Central memory CD8-positive, alpha-beta T cell (primary cell): Measurements from ENCODE around the gene CRADD.

Experiments
- ATAC-seq: fragments of 150-1000 bp; cut with Tn5 transposase; replicated peaks from 2 replicates; pipeline ENCODE4 v1.10.0; 2022; ENCODE audit warnings: mild to moderate bottlenecking, moderate FRiP score, moderate number of reproducible peaks; ENCODE audit not compliant: poor library complexity, severe bottlenecking; ENCODE audit errors: extremely low read depth
- DNase-seq, 2 donors: peaks; one replicate each; pipeline ENCODE4 v3.0.0; 2021; ENCODE audit warnings: low spot score in 2 of 2
- H3K27ac Mint-ChIP-seq: one replicate; pipeline ENCODE4 v1.8.0; 2022; ENCODE audit warnings: low read depth, mild to moderate bottlenecking, moderate library complexity, mixed read lengths
- H3K27me3 Mint-ChIP-seq: one replicate; pipeline ENCODE4 v1.8.0; 2022; ENCODE audit warnings: mixed read lengths
- H3K36me3 Mint-ChIP-seq: one replicate; pipeline ENCODE4 v1.8.0; 2022; ENCODE audit warnings: mild to moderate bottlenecking, moderate library complexity, mixed read lengths; ENCODE audit not compliant: insufficient read depth
- H3K4me1 Mint-ChIP-seq: one replicate; pipeline ENCODE4 v1.8.0; 2022; ENCODE audit warnings: mixed read lengths
- H3K4me3 Mint-ChIP-seq: one replicate; pipeline ENCODE4 v1.8.0; 2022; ENCODE audit warnings: mild to moderate bottlenecking, moderate library complexity, mixed read lengths
- H3K9me3 Mint-ChIP-seq: one replicate; pipeline ENCODE4 v1.8.0; 2022; ENCODE audit warnings: mixed read lengths

Gene CRADD

DNA sequence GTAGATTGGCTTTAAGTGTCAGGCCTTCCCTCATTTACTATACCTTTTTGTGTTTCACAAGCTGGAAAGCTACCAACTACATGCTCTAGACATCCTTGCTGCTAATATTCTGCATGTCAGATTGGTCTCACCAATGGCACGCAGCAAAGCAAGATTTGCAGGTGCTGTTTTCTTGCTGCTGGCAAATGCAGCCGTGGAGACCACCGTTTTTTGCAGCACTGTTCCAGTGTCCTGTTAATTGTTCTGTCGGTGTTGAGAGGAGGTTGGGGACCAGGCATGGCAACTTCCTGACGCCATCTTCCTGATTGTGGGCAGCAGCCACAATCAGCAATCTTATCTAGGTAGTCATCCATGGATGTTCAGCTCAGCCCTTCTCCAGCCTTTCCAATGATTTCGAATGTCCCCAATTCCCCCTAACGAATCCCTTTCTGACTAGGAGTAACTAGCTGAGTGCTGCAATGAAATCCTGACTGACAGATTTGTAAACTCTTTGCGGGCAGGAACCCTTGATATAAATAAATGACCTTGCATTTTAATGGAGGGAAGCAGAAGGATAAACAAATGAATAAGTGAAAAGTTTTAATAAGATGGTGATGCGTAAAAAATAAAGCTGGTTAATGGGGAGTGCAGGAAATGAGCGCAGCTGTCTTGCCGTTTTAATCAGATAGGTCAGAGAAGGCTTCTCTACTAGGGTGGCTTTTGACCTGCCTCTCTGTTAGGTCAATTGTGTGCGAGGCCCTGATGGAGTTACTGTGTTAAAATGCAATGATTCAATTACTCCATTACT lies 574 bp upstream of the CRADD start:
- DNase-seq = no peak
- Mint-ChIP-seq H3K27ac (peak overlapping the region; percentile 99), H3K36me3 (peaks cover 17% of the 10 kb centered on the region), H3K27me3 (peaks cover 19% of the 10 kb centered on the region), H3K4me3 (peak overlapping the region; percentile 96), H3K4me1 (peaks cover 36% of the 10 kb centered on the region), H3K9me3 (peaks cover 8% of the 10 kb centered on the region)
- ATAC-seq = peak; percentile 1

GRCh38 chr12:93678779-93679178 lies 1.6 kb downstream of the CRADD start:
- peaks cover 17% of the 10 kb centered on the region for H3K36me3 Mint-ChIP-seq
- H3K4me3 Mint-ChIP-seq = peak overlapping the region; percentile 96
- peak overlapping the region; percentile 99 for H3K27ac Mint-ChIP-seq
- H3K27me3 Mint-ChIP-seq = peaks cover 11% of the 10 kb centered on the region
- ATAC-seq (no peak), DNase-seq (no peak)
- peaks cover 8% of the 10 kb centered on the region for H3K9me3 Mint-ChIP-seq
- H3K4me1 Mint-ChIP-seq = peaks cover 45% of the 10 kb centered on the region

GRCh38 chr12:93679308-93679925 lies 2.2 kb downstream of the CRADD start:
- Mint-ChIP-seq H3K4me3 (peak overlapping the region; percentile 96), H3K27ac (no peak overlapping the region), H3K27me3 (peaks cover 4% of the 10 kb centered on the region), H3K4me1 (peaks cover 52% of the 10 kb centered on the region), H3K36me3 (peaks cover 17% of the 10 kb centered on the region), H3K9me3 (peaks cover 8% of the 10 kb centered on the region)
- ATAC-seq (no peak), DNase-seq (no peak)

GRCh38 chr12:93680006-93680405 lies 2.8 kb downstream of the CRADD start:
- H3K9me3 Mint-ChIP-seq = peaks cover 8% of the 10 kb centered on the region
- no peak overlapping the region for H3K27ac Mint-ChIP-seq
- ATAC-seq (no peak), DNase-seq (no peak)
- H3K4me1 Mint-ChIP-seq = peaks cover 58% of the 10 kb centered on the region
- no peak overlapping the region for H3K4me3 Mint-ChIP-seq
- H3K27me3 Mint-ChIP-seq = no peaks in the 10 kb centered on the region
- peaks cover 17% of the 10 kb centered on the region for H3K36me3 Mint-ChIP-seq

- Mint-ChIP-seq H3K4me3 (no peak overlapping the region), H3K9me3 (no peaks in the 10 kb centered on the region), H3K27ac (no peak overlapping the region), H3K4me1 (peaks cover 44% of the 10 kb centered on the region), H3K27me3 (no peaks in the 10 kb centered on the region), H3K36me3 (peaks cover 7% of the 10 kb centered on the region)
- DNase-seq (no peak), ATAC-seq (no peak)
Observed at GRCh38 chr12:93682846-93683261, 5.7 kb downstream of the CRADD start.

DNA sequence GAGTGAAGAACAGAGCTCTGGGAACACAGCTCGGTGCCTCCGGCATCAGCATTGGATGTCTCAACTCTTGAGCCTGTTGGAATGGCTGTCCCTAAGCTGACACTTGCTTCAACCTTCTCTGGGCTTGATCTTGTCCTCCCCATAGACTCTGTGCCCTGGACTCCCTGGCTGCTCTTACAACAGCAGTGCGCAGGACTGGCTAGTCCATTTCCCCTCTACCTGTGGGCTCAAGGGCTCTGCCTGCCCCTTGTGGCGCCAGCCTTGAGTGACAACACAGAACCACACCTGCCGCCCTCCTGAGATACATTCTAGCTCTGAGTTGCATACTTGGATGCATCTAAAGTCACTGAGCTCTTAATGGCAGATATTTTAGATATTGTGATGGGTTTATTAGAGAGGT lies 6.2 kb downstream of the CRADD start:
- H3K36me3 Mint-ChIP-seq = peaks cover 3% of the 10 kb centered on the region
- peaks cover 39% of the 10 kb centered on the region for H3K4me1 Mint-ChIP-seq
- ATAC-seq (no peak), DNase-seq (no peak)
- H3K27ac Mint-ChIP-seq = no peak overlapping the region
- no peaks in the 10 kb centered on the region for H3K9me3 Mint-ChIP-seq
- no peak overlapping the region for H3K4me3 Mint-ChIP-seq
- no peaks in the 10 kb centered on the region for H3K27me3 Mint-ChIP-seq

DNA sequence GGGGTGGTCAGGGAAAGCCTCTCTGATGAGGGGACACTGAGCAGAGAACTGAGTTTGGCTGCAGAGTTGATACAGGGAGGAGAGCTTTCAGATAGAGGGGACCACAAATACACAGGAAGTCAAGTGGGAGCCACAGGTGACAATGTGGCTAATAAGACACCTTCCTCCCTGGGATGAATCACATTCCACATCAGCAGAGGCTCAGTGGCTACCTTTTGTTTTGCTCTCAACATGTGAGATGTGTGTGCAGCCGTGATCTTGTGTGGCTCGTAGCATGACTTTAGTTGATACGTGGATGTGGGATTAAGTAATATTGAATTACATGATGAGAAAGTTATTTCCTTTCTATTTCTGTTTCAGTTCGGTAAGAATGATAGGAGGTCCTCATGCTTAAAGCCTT lies 7.5 kb downstream of the CRADD start:
- Mint-ChIP-seq H3K4me1 (peaks cover 39% of the 10 kb centered on the region), H3K27me3 (no peaks in the 10 kb centered on the region), H3K36me3 (peaks cover 1% of the 10 kb centered on the region), H3K4me3 (peak overlapping the region; percentile 21), H3K27ac (no peak overlapping the region), H3K9me3 (no peaks in the 10 kb centered on the region)
- DNase-seq = no peak
- ATAC-seq = no peak

GRCh38 chr12:93686572-93687356 lies 9.6 kb downstream of the CRADD start:
- DNase-seq = no peak
- Mint-ChIP-seq H3K4me3 (no peak overlapping the region), H3K9me3 (no peaks in the 10 kb centered on the region), H3K27ac (no peak overlapping the region), H3K27me3 (no peaks in the 10 kb centered on the region), H3K36me3 (no peaks in the 10 kb centered on the region), H3K4me1 (peaks cover 42% of the 10 kb centered on the region)
- ATAC-seq = no peak

- ATAC-seq (no peak), DNase-seq (no peak)
- Mint-ChIP-seq H3K4me3 (no peak overlapping the region), H3K27ac (no peak overlapping the region), H3K36me3 (peaks cover 2% of the 10 kb centered on the region), H3K9me3 (no peaks in the 10 kb centered on the region), H3K27me3 (no peaks in the 10 kb centered on the region), H3K4me1 (peaks cover 25% of the 10 kb centered on the region)
Observed at GRCh38 chr12:93689076-93689834, 12.1 kb downstream of the CRADD start.

DNA sequence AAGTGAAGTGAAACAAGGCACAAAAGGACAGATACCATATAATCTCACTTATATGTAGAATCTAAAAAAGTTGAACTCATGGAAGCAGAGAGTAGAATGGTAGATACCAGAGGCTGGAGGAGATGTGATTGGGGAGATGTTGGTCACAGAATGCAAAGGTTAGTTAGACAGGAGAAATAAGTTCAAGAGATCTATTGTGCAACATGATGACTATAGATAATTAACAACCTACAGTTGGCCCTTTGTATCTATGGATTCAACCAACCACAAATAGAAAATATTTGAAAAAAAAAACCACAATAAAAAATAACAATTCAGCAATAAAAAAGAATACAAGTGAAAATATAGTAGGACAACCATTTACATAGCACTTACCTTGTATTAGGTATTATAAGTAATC lies 19.3 kb downstream of the CRADD start:
- H3K27me3 Mint-ChIP-seq = no peaks in the 10 kb centered on the region
- DNase-seq = no peak

DNA sequence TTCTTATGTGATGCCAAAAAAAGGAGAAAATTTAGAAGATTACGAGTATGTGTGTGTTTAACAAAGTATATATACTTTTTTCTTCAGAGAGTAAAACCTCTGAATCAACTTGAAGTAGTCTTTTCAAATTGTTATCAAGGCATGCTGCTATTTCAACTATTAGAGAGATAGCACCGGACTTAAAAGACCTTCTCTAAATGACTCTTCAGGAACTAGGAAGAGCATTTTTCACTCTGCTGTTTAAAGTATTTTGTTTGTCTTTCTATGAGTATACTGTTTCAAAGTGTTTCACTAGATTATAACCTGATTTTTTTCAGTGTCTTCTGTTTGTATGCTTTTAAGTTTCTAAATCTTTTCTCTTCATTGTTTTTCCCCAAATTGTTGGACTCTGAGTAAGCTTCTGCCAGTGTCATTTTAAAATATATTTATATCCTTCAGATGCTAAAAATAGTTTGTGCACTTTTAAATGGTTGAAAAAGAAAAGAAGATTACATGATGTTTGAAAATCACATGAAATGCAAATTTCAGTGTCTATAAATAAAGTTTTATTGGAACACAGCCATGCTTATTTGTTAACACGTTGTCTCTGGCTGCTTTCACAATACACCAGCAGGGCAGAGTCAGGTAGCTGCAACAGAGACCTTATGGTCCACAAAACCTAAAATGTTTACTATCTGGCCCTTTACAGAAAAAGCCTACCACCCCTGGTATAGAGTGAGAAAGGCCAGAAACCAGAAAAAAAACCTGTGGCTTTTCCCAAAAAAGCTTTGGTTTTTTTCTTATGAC lies 21.3 kb downstream of the CRADD start:
- no peak for ATAC-seq
- Mint-ChIP-seq H3K4me1 (peaks cover 16% of the 10 kb centered on the region), H3K27ac (no peak overlapping the region), H3K27me3 (no peaks in the 10 kb centered on the region), H3K4me3 (no peak overlapping the region), H3K9me3 (no peaks in the 10 kb centered on the region), H3K36me3 (no peaks in the 10 kb centered on the region)
- DNase-seq = no peak

More for the DNA sequence above, 19.3 kb downstream of the CRADD start:
- Mint-ChIP-seq H3K27ac (no peak overlapping the region), H3K9me3 (no peaks in the 10 kb centered on the region), H3K4me3 (no peak overlapping the region), H3K36me3 (peaks cover 2% of the 10 kb centered on the region), H3K4me1 (peaks cover 7% of the 10 kb centered on the region)
- no peak for ATAC-seq
